Activated CD8-positive, alpha-beta memory T cell treated with anti-CD3 and anti-CD28 coated beads for 24 hours (primary cell): Measurements from ENCODE around the gene IL31RA.
"Not testable (repeated sequence)": the region's sequence is repeated elsewhere in the genome, so short reads cannot be mapped to it uniquely, and the experiment has no call there.

ENCODE experiments used
- DNase-seq: peaks from one replicate; pipeline ENCODE4 v3.0.0-alpha.2; 2020

IL31RA gene

DNA sequence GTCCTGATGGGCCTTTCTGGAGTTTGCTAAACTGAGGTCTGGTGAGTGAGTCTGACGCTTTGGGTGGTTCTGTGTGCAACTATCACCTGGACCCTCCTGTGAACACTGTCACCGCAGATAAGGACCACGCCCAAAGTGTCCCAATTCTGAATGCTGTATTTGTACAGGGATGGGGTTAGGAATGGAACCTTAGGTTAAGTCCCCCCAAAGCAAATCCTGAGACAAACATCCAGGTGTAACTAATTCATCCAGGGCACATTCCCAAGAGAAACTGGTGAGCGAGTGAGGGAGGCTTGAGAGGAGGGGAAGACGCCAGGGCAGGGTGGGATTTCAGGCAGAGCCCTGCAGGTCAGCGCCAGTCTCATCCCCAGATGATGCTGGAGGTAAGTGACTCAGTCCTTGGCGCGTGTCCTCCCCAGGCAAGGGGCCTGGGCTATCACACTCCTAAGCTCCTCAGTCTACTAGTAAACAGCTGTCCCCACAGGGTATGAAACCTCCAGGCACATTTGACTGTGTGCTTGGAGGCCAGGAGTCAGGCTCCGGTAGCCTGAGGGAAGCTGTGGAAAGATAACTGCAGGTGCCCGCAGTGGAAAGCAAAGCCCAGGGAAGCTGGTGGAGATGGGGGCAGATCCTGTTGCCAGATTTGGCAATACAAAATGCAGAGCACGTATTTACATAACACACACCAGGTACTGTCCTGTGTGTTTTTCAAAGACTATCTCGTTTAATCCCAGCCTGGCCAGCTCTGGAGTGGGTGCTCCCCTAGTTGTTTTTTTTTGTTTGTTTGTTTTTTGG, 76.9 kb downstream of the IL31RA start:
- DNase-seq, result no peak

DNA sequence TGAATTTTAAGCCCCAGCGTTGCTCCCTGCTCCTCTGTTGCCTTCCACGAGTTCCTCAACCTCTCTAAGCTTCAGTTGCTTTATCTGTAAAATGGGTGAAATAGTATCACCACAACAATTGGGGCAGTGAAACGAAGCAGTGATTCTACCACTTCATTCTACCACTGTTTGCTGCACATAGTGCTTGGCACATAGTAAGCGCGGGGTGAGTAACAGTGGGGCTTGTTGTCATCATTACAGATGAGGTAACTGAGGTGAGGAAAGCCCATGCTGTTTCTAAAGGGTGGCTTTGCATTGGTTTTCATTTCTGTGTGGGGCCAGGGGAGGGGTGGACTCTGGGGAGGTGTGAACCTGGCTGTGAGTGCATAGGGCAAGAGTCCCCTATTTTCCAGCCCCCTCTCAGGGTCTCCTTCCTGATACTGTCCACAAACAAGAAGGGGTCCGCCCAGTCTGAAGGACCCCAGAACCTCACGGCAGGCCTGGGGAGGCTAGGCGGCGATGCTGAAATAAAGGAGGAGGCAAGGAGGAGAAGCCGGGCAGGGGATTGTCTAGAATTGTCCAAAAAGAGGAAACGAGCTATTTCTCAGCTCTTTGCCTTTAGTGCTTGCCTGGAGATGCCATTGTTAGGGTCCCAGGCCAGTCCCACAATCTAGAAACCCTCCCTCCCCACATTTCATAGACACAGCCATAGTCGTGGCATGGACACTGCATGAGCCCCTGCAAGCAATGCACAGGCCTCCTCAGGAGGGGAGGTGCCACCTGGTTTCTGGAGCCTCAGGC, 78.1 kb downstream of the IL31RA start:
- no peak for DNase-seq

DNA sequence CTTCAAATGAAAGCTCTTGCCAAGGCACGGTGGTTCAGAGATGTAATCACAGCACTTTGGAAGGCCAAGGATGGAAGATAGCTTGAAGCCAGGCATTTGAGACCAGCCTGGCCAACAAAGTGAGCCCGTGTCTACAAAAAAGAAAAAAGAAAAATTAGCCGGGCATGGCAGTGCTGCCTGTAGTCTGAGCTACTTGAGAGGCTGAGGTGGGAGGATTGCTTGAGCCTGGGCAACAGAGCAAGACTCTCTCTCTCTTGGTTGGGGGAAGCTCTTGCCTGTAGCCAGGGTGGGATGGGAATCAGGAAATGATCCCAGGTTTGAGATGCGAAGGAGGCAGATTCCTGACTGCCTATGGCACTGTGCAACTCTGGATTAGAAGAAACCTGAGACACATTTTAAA, 81.5 kb downstream of the IL31RA start:
- no peak for DNase-seq

DNA sequence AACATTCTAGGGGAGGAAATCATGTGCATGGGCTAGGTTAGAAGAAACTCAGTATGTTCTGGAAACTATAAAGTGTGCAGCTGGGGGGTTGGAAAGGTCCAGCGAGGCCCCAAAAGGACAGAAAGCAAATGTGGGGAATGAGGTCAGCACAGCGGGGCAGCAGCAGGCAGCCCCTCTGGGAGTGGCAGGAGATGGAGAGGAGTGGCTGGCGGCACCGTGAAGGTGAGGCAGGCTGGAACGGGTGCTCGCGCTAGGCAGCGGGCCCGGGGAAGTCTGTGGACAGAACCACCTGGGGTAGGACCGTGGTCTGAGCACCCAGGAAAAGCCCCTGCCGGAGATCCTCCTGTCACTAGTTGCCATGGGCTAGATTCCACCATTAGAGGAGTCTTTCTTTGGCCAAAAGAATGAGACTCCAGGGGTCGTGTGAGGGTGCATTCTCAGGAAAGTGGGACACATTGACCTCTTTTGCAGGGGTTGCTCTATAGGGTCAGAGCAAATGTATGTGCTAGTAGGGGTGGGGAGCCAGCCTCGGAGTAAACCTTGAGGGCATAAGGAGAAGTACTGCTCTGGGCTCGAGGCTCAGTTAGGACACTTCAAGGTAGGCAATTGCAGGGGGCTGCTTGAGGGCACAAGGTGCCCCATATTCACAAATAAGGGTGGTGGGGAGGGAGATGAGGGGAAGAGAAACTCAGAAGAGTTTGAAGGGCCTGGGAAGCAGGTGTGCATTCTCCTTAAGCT, 82.4 kb downstream of the IL31RA start:
- DNase-seq, result no peak

DNA sequence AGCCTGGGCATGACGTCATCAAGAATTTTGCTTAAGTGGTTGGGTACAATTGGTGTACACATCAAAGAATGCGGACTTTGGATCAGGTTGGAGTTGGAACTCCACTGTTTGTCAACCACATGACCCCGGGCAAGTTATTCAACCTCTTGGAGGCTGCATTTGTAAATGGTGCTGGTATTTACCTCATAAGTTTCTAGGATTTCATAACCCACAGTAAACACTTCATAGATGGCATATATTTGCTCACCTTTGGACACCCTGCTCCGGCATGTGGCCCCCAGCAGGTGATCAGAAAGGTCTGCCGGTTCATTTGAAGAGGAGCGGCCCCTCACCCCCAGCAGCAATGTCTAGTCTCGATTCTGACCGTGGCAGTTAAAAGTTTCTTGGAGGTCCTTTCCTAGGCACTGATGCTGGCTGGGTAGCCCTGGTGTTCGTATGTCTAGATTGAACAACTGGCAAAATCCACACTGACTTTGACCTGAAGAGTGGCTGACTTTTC, 83.0 kb downstream of the IL31RA start:
- DNase-seq, result no peak

DNA sequence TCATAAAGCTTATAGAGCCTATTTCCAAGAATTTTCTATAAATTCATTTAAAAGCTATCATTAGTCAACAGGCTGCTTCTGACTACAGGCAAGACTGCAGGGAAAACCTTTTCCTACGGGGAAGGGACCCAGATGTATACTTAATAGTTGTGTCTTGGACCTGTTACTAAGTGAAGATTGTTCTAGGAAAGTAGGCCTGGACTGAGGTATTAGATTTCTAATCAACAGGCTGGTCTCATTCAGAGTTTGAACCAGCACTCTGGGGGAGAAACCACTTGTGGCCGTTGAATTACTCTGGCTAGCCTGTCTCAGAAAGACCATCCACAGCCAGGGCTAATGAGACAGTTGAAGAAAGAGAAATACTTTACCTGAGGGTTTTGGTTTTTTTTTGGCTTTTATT, 83.6 kb downstream of the IL31RA start:
- DNase-seq, result no peak

DNA sequence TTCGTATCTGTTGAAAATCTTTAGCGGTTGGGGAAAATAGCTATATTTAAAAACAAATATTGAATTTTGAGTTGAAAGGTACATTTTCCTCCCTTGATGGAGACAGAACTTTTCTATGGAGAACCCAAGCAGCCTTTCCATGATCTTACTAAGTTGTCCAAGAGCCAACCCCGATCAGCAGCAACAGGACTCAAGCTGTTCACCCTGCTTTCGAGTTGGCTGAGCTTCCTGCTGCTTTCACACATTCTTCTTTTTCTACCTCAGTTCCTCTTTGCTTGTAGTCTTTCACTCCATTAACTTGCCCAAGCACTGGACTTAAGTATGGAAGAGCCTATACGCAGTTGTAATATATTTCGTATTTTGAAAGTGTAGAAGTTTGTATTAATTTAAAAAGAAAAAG, 84.2 kb downstream of the IL31RA start:
- DNase-seq, result no peak

DNA sequence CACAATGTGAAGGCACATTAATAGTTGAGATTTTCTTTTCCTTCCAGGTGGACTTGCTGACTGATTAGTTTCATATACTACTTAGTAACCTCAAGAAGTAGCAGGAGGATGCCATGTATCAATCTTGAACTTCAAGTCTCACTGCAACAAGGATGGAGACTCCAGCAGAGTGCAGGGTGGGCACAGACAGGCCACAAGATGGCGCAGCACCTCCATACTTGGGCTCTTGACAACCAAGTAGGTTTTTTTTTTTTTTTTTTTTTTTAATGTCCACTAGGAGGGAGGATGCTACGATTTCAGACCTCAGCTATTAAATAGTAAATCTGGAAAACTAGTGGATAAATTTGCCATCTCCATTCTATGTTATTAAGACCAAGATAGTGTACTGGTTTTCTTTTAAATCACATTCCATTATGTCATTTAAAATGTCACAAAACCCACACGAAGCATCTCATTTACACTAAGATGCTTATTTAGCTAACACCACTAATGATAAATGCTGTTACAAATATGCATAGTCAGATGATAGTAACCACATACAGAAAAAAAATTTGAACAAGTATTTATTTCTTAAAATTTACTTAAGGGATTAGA, 85.0 kb downstream of the IL31RA start:
- peak; percentile 85 for DNase-seq

DNA sequence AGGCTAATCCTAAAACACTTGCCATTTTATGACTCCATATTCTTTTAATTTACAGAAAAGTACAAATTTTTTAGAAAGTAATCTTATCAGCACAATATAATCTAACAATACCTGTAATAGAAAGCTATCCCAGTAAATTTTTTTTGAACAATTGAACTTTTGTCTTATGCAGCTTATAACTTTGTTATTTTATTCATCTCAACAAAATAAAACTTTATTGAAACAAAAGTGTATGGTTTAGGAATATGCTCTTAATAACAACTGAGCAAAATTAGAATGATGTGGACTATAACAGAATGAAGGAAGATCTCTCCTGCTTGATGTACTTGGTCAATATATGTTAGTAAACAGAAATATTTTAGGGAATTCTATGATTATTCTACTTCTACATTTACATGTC, 86.4 kb downstream of the IL31RA start:
- not testable (repeated sequence) for DNase-seq

DNA sequence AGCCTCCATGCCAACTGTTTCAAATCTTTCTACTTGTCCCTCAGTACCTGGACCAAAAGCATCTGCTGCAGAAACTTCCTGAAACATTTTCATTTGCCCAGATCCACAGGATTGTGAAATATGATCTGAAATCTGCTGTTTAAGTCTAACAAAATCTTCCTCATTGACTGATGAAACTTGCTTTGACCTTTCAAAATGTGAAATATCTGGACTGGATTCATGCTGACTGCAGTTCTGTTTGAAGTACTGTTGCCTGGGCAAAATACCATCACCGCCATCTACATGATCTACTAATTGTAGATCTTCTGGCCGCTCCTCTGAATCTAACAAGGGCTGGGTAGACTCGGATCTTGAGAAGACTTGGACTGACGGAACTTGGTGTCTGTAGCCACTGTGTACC, 90.0 kb downstream of the IL31RA start:
- not testable (repeated sequence) for DNase-seq

DNA sequence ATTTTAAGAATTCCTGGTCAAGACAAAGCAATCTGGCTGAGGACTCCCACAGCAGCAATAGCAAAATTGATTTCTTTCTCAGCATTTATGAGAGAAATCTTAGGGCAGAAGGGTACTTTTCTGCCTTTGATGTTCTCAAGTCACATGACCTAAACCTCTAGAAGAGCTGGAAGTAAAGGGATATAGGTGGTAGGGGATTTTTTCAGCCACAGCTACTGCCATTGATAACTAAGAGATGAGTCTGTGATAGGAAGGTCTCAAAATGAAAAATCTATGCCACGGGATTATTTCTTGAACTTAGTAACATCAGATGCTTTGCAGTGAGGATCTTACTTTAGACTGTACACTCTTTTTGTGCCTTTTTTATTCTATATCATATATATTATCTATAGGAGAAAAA, 108.1 kb downstream of the IL31RA start:
- DNase-seq, result no peak

DNA sequence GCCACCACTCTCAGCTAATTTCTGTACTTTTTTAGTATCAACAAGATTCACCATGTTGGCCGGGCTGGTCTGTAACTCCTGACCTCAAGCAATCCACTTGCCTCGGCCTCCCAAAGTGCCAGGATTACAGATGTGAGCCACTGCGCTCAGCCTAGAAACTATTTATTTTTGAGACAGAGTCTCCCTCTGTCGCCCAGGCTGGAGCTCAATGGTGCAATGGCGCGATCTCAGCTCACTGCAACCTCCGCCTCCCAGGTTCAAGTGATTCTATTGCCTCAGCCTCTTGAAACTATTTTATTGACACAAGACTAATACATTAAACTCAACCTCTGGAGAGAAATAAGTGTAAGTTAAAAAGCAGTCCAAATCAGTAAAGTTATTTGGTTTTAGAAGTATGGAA, 109.6 kb downstream of the IL31RA start:
- no peak for DNase-seq

DNA sequence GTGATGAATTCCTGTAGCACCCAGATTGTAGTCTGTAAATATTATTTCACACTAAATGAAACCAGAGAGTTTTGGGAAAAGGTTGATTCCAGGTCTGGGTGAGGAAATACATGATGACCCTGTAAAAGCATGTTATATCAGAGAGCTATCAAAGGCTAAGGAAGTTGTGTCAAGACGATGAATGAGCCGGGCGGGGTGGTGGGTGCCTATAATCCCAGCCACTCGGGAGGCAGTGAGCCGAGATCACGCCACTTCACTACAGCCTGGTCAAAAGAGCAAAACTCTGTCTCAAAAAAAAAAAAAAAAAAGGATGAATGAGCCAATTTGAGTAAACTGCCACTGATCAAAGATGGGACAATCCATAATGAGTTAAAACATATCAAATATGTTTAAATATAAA, 114.4 kb downstream of the IL31RA start:
- DNase-seq, result no peak

DNA sequence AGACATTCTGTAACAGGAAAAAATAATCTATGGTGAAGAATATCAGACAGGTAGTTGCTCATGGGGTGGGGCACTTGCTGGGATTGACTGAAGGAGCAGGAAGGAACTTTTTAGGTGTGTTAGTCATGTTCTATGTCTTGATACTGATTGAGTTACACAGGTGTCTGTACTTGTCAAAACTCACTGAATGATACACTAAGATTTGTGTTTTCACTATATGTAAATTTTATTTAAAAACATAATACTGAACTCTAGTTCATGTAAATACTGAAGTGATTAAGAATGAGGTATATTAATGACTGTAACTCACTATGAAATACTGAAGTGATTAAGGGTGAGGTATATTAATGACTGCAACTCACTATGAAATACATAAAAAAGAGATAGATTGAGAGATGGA, 115.1 kb downstream of the IL31RA start:
- no peak for DNase-seq

DNA sequence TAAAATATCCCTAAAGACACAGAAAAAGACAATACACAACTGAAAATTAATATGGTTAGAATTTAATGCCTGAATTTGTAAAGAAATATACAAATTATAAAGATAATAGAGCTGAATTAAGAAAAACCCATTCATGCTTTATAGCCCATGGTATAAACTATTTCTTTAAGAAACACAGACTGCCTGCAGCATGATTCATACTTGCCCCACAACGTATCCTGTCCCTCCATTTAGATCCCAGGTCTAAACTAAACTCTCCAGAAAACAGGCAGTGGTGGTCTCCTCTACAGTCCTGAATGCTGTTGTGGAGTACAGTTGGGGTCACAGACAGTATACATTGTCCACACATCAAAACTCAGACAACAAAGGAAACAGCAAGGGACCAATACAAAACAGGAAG, 118.8 kb downstream of the IL31RA start:
- DNase-seq, result no peak
